NOMO-1 (cell line): ENCODE data around the gene C1orf105.
A peak's percentile ranks its signal among the peaks of the same experiment; 100 is the strongest.
"Not testable (repeated sequence)": the region's sequence is repeated elsewhere in the genome, so short reads cannot be mapped to it uniquely, and the experiment has no call there.

Source experiments
- DNase-seq, 2 experiments: peaks; one replicate each; lab custom pipeline; 2025; ENCODE audit not compliant: unreplicated experiment in 2 of 2; lab: John Stamatoyannopoulos, UW

The C1orf105 gene

GRCh38 chr1:172483448-172483847, 63.0 kb downstream of the C1orf105 start:
- no peak for DNase-seq

- no peak for DNase-seq
These were observed 63.8 kb downstream of the C1orf105 start for GRCh38 chr1:172484252-172484651.

GRCh38 chr1:172485626-172486025, 65.1 kb downstream of the C1orf105 start:
- DNase-seq, result no peak

DNA sequence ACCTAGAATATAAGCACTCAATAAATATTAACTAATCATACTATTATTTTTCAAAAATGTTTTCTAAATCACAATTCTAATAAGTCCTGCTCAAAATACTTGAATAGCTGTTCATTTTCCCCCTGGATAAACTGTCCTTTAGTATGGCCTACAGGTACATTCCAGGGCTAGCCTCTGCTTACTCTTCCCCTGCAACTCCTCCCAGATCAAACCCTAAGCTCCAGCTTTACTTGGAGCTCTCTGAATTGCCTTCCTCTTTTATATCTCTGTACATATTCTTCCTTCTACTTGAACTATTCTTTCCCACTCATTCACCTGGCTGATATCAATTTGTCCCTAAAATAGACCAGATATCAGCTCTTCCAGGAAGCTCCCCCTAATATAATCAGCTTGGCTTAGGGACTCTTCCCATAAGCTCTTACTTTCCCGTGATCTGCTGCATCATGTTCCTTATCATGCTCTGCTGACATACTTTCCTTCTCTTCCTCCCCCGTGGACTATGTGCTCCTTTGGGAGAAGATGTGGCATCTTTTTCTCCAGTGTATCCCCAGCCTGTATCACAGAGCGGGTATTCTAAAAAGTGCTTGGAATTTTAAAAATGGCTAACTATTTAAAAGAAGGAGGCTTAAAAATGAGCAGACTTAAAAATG, 66.4 kb downstream of the C1orf105 start:
- no peak for DNase-seq

DNA sequence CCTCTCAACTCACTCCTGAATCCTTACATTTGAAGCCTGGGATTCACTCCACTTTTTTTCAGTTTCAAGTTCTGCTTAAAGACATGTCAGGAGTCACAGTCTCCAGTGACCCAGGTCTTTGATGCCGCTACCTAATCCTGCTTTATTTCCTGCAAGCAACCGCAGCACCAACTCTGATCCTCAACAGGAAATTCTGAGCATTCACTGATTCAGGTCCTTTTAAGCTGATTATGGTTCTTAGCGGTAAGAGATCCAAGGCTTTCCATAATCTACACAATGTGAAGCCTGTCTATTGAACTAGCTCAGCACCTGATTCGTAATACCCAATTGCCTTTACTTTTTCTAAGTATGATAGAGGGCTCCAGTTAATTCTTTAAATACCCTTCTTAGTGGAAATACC, 67.1 kb downstream of the C1orf105 start:
- DNase-seq, result no peak

DNA sequence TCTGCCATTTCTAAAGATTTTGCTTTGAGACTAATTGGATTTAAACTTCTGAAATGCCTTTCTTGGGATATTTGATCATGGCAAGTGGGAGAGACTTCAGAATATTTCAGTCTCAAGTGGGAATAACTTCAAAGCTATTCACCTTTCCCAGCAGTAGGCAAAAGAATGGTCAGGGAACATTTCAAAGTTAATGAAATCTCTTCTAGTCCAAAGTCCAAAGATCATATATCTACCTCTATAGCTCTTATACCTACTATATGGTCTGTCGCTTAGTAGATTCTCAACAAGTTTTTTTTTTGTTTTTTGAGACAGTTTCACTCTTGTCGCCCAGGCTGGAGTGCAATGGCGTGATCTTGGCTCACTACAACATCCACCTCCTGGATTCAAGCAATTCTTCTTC, 67.9 kb downstream of the C1orf105 start:
- no peak for DNase-seq

GRCh38 chr1:172489847-172490246, 69.4 kb downstream of the C1orf105 start:
- no peak for DNase-seq

DNA sequence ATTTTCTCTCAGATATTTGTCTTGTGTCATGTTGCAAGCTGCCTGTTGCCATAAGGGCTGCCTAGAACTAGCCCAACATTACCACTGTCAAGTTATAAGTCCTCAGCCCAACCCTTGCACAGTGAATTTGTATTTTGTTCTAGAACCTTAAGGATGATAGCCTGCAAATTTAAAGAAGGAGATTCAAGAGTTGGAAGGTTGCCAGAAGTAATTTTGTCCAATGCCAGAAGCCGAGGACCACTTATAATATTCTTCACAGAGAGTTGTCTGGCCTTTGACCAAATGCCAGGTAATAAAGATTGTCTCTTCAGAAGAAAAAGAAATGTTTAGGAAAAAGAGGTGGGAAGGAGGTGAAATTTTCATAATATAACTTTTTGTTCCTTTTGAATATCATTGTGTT, 71.9 kb downstream of the C1orf105 start:
- DNase-seq, result no peak

DNA sequence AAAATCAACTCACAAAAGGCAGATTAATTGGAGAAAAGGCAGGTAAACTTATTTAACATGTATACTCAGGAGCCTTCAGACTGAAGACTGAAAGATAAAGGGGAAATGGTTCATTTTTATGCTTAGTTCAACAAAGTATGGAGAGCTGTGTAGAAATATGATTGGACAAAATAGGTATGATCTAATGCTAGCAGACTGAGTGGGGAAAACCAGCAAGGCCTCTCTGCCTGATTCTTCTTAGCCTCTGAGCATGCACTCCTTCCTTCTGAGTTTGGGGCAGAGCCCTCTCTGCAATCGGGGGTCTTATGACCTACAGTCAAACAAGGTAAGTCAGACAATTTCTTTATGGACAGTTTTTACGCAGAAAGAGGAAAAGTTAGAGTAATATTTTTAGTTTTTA, 73.7 kb downstream of the C1orf105 start:
- peak in 1 of 2 experiments; percentile 22 for DNase-seq

DNA sequence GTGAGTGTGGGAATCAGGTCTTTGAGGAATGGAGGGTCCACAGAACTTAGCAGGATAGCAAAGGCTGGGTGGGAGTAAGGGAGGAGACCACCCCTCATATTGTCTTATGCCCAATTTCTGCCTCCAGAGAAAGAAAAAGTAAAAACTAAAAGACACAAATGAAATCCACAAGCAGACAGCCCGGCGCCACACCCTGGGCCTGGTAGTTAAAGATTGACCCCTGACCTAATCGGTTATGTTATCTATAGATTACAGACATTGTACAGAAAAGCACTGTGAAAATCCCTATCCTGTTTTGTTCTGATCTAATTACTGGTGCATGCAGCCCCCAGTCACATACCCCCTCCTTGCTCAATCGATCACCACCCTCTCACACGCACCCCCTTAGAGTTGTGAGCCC, 75.6 kb downstream of the C1orf105 start:
- not testable (repeated sequence) for DNase-seq

DNA sequence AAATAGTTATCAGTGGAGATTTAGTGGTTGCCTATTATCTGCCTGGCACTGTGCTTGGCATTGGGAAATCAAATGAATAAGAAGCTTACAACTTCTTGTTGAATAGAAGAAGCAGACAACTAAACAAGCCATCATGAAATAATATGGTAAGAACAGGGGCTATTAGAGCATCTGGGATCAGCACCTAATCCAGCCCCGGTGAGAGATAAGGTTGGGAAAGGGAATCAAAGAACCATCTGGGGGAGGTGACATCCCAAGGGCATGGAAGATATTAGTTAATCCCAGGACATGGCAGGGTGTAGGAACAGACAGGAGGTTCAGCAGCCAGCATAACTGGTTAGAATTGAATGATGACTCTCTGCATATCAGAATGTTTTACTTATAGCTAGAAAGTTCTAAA, 76.2 kb downstream of the C1orf105 start:
- no peak for DNase-seq

GRCh38 chr1:172497230-172497629, 76.7 kb downstream of the C1orf105 start:
- DNase-seq, result no peak

DNA sequence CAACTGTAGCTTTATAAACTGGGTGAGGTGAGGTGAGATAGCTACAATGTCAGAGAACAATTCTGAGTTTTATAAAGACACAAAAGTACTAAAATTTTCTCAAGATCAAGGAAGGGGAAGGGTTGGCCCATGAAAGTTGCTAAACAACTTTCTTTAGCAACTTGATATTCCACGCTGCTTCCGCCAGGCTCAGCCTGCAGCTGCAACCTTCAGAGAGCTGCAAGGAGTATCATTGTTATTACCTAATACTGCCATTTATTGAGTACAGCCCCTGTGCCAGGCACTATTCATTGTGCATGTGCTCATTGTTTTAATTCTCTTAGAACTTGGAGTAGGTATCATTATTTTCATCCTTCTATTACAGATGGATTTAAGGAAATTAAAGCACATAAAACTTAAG, 78.4 kb downstream of the C1orf105 start:
- peak; percentile 77 to 82 for DNase-seq

- no peak for DNase-seq
These were observed 79.2 kb downstream of the C1orf105 start for GRCh38 chr1:172499636-172500141.

DNA sequence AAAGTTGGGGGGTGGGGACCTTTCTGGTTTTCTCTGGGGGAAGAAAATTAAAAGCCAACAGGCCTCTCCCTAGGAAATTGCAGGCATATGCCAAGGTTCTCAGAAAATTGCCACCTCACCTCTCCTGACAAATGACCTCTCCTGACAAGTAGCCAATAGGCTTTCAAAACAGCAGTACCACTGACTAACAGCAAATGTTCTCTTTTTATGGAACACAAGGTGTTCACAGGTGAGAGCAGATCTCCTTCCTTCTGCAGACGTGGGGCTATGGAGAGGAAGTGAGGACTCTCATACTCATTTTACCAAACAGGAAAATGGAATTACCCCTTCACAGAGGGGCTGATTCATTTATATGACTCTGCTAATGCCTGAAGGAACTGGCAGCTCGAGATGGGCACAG, 79.7 kb downstream of the C1orf105 start:
- DNase-seq, result no peak

DNA sequence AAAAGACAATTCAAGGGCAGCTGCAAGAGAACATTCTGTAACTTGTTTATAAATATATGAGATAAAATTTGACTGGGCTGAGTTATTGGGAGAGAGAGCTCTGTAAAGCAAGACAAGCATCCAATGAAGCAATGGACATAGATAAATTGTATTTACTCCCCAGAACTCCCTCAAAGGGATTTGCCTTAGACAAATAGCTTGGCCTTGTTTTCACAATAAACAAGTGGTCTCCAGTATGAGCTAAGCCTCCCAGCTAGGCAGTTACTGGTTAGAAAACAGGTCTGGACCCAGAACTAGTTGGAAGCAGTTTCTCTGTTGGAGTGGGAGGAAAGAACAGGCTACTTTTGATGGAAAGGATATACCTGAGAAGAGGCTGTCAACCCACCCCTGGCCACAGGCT, 87.3 kb downstream of the C1orf105 start:
- no peak for DNase-seq

DNA sequence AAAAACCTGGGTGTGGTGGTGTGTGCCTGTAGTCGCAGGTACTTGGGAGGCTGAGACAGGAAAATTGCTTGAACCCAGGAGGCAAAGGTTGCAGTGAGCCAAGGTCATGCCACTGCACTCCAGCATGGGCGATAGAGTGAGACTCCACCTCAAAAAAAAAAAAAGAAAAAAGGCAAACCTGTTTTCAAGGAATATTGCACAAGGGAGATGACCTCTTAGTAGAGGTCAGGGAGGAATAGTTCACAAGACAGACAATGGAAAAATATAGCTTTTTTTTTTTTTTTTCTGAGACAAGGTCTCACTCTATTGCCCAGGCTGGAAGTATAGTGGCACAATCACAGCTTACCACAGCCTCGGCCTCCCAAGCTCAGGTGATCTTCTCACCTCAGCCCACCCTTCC, 90.0 kb downstream of the C1orf105 start:
- no peak for DNase-seq

- no peak for DNase-seq
These were observed 92.1 kb downstream of the C1orf105 start for GRCh38 chr1:172512591-172512990.

- no peak for DNase-seq
These were observed 93.0 kb downstream of the C1orf105 start for GRCh38 chr1:172513479-172513878.

- no peak for DNase-seq
These were observed 93.6 kb downstream of the C1orf105 start for GRCh38 chr1:172514108-172514507.

GRCh38 chr1:172515436-172515835, 95.0 kb downstream of the C1orf105 start:
- DNase-seq, result no peak

- peak in 1 of 2 experiments; percentile 65 for DNase-seq
These were observed 95.4 kb downstream of the C1orf105 start for GRCh38 chr1:172515927-172516326.

- no peak for DNase-seq
These were observed 96.6 kb downstream of the C1orf105 start for GRCh38 chr1:172517081-172517480.
